ENCODE measurements around the gene ZFTA. TPM values are rescaled to one million over a fixed set of nuclear protein-coding genes. Genes with fewer than 3 reads are reported as not detected.

Gene ZFTA
- total RNA-seq, 1 donor from 2014 or later, result 62.1 TPM

GRCh38 chr11:63766531-63767235, 1.9 kb downstream of the ZFTA start:
- H3K27me3 Mint-ChIP-seq (ENCODE audit: low read depth), result peaks cover 2% of the 10 kb centered on the region
- H3K27ac Mint-ChIP-seq, result peak overlapping the region; percentile 94
- no peaks in the 10 kb centered on the region for H3K36me3 Mint-ChIP-seq
- peak overlapping the region; percentile 86 for H3K4me3 Mint-ChIP-seq
- no peaks in the 10 kb centered on the region for H3K9me3 Mint-ChIP-seq
- H3K4me1 Mint-ChIP-seq, result peaks cover 45% of the 10 kb centered on the region
- no peak for DNase-seq (ENCODE audit: low spot score in 2 of 2, unreplicated experiment in 2 of 2)
- TF ChIP-seq CTCF (IDR thresholded peaks at IDR 0.05; ENCODE audit: unreplicated experiment), result no peak

- DNase-seq (ENCODE audit: low spot score in 2 of 2, unreplicated experiment in 2 of 2), result no peak
- Mint-ChIP-seq H3K4me1 (peaks cover 40% of the 10 kb centered on the region), H3K9me3 (no peaks in the 10 kb centered on the region), H3K4me3 (peak overlapping the region; percentile 86), H3K27me3 (ENCODE audit: low read depth) (no peaks in the 10 kb centered on the region), H3K27ac (peak overlapping the region; percentile 78), H3K36me3 (no peaks in the 10 kb centered on the region)
- no peak for TF ChIP-seq CTCF (IDR thresholded peaks at IDR 0.05; ENCODE audit: unreplicated experiment)
These were observed 2.8 kb downstream of the ZFTA start for GRCh38 chr11:63765688-63766241.

GRCh38 chr11:63764679-63765647, 3.6 kb downstream of the ZFTA start:
- Mint-ChIP-seq H3K4me1 (peaks cover 36% of the 10 kb centered on the region), H3K4me3 (peak overlapping the region; percentile 34), H3K36me3 (no peaks in the 10 kb centered on the region), H3K9me3 (no peaks in the 10 kb centered on the region), H3K27ac (peak overlapping the region; percentile 26), H3K27me3 (ENCODE audit: low read depth) (no peaks in the 10 kb centered on the region)
- TF ChIP-seq CTCF (IDR thresholded peaks at IDR 0.05; ENCODE audit: unreplicated experiment), result no peak
- no peak for DNase-seq (ENCODE audit: low spot score in 2 of 2, unreplicated experiment in 2 of 2)

GRCh38 chr11:63764340-63764678, 4.3 kb downstream of the ZFTA start:
- TF ChIP-seq CTCF (IDR thresholded peaks at IDR 0.05; ENCODE audit: unreplicated experiment), result no peak
- Mint-ChIP-seq H3K27me3 (ENCODE audit: low read depth) (no peaks in the 10 kb centered on the region), H3K27ac (no peak overlapping the region), H3K4me3 (no peak overlapping the region), H3K4me1 (peaks cover 35% of the 10 kb centered on the region), H3K9me3 (no peaks in the 10 kb centered on the region), H3K36me3 (no peaks in the 10 kb centered on the region)
- no peak for DNase-seq (ENCODE audit: low spot score in 2 of 2, unreplicated experiment in 2 of 2)

- Mint-ChIP-seq H3K9me3 (no peaks in the 10 kb centered on the region), H3K4me3 (peak overlapping the region; percentile 58), H3K27me3 (ENCODE audit: low read depth) (no peaks in the 10 kb centered on the region), H3K27ac (no peak overlapping the region), H3K36me3 (no peaks in the 10 kb centered on the region), H3K4me1 (peaks cover 35% of the 10 kb centered on the region)
- DNase-seq (ENCODE audit: low spot score in 2 of 2, unreplicated experiment in 2 of 2), result peak in 1 of 2 experiments; percentile 55
- TF ChIP-seq CTCF (IDR thresholded peaks at IDR 0.05; ENCODE audit: unreplicated experiment), result no peak
These were observed 4.9 kb downstream of the ZFTA start for GRCh38 chr11:63763496-63764339.

Data from mesothelial cell of epicardium (in vitro differentiated cells).